DMS53 (cell line): Measurements from ENCODE around the gene PROSER2.

ENCODE experiments used
- DNase-seq: peaks from one replicate; lab custom pipeline; 2025; lab: John Stamatoyannopoulos, UW

Gene PROSER2

GRCh38 chr10:11804336-11804735, 18.8 kb upstream of the PROSER2 start:
- no peak for DNase-seq

GRCh38 chr10:11805792-11806191, 17.4 kb upstream of the PROSER2 start:
- no peak for DNase-seq

- DNase-seq, result no peak
Observed at GRCh38 chr10:11806706-11807105, 16.4 kb upstream of the PROSER2 start.

- no peak for DNase-seq
Observed at GRCh38 chr10:11808808-11809207, 14.3 kb upstream of the PROSER2 start.

- DNase-seq, result no peak
Observed at GRCh38 chr10:11810313-11810766, 12.8 kb upstream of the PROSER2 start.

- no peak for DNase-seq
Observed at GRCh38 chr10:11810973-11811372, 12.2 kb upstream of the PROSER2 start.

- DNase-seq, result no peak
Observed at GRCh38 chr10:11813177-11813576, 10.0 kb upstream of the PROSER2 start.

- DNase-seq, result no peak
Observed at GRCh38 chr10:11813855-11814567, 9.1 kb upstream of the PROSER2 start.

GRCh38 chr10:11819027-11819426, 4.1 kb upstream of the PROSER2 start:
- no peak for DNase-seq

- no peak for DNase-seq
Observed at GRCh38 chr10:11822026-11822756, 965 bp upstream of the PROSER2 start.

GRCh38 chr10:11822809-11823121, 391 bp upstream of the PROSER2 start:
- no peak for DNase-seq

- no peak for DNase-seq
Observed at GRCh38 chr10:11823989-11824346, 812 bp downstream of the PROSER2 start.

- DNase-seq, result no peak
Observed at GRCh38 chr10:11824376-11824775, 1.2 kb downstream of the PROSER2 start.

- no peak for DNase-seq
Observed at GRCh38 chr10:11824825-11825224, 1.7 kb downstream of the PROSER2 start.

- no peak for DNase-seq
Observed at GRCh38 chr10:11825796-11826414, 2.7 kb downstream of the PROSER2 start.

- DNase-seq, result no peak
Observed at GRCh38 chr10:11827006-11827405, 3.9 kb downstream of the PROSER2 start.

GRCh38 chr10:11827414-11827813, 4.3 kb downstream of the PROSER2 start:
- DNase-seq, result no peak

GRCh38 chr10:11828682-11829284, 5.6 kb downstream of the PROSER2 start:
- no peak for DNase-seq

GRCh38 chr10:11830836-11831519, 7.8 kb downstream of the PROSER2 start:
- no peak for DNase-seq

GRCh38 chr10:11831520-11831951, 8.4 kb downstream of the PROSER2 start:
- peak; percentile 42 for DNase-seq

GRCh38 chr10:11832042-11832441, 8.9 kb downstream of the PROSER2 start:
- DNase-seq, result no peak

GRCh38 chr10:11835061-11835460, 11.9 kb downstream of the PROSER2 start:
- DNase-seq, result no peak
